Vagina (tissue), 2 donors: ENCODE results near the gene PRKAR2B.

Experiments used
- POLR2A ChIP-seq, 2 donors: fragments of 450-650 bp; IDR thresholded peaks; one replicate each; pipeline ENCODE4 v1.6.1; 2017; ENCODE audit warnings: antibody characterized with exemption in 2 of 2, mild to moderate bottlenecking in 2 of 2, moderate library complexity in 2 of 2
- POLR2AphosphoS5 ChIP-seq, 2 donors: sonication (generic); formaldehyde crosslinking; IDR thresholded peaks; one replicate each; pipeline ENCODE4 v1.9.0; 2017; ENCODE audit warnings: antibody characterized with exemption in 2 of 2, mild to moderate bottlenecking in 2 of 2, low read depth in 1 of 2; ENCODE audit not compliant: insufficient read depth in 1 of 2
- TF ChIP-seq, protein P1 (sequence below), 3 experiments: fragments of 450-650 bp in 2 of 3; fragments of 200-600 bp in 1 of 3; sonication (generic) in 1 of 3; IDR thresholded peaks; one replicate each; pipeline ENCODE4 v1.5.1; 2017 to 2019; ENCODE audit warnings: antibody characterized with exemption in 3 of 3, mild to moderate bottlenecking in 2 of 3, moderate library complexity in 2 of 3

GRCh38 chr7:107115114-107115513, 70.6 kb downstream of the PRKAR2B start:
- TF ChIP-seq, protein P1, sequence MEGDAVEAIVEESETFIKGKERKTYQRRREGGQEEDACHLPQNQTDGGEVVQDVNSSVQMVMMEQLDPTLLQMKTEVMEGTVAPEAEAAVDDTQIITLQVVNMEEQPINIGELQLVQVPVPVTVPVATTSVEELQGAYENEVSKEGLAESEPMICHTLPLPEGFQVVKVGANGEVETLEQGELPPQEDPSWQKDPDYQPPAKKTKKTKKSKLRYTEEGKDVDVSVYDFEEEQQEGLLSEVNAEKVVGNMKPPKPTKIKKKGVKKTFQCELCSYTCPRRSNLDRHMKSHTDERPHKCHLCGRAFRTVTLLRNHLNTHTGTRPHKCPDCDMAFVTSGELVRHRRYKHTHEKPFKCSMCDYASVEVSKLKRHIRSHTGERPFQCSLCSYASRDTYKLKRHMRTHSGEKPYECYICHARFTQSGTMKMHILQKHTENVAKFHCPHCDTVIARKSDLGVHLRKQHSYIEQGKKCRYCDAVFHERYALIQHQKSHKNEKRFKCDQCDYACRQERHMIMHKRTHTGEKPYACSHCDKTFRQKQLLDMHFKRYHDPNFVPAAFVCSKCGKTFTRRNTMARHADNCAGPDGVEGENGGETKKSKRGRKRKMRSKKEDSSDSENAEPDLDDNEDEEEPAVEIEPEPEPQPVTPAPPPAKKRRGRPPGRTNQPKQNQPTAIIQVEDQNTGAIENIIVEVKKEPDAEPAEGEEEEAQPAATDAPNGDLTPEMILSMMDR (IDR thresholded peaks at IDR 0.05): no peak
- TF ChIP-seq POLR2AphosphoS5 (IDR thresholded peaks at IDR 0.05; ENCODE audit: insufficient read depth in 1 of 2, low read depth in 1 of 2) (no peak), POLR2A (IDR thresholded peaks at IDR 0.05) (no peak)
